SK-N-SH (cell line): Measurements from ENCODE around the gene ARMH2. TPM values are rescaled to one million over a fixed set of nuclear protein-coding genes. Genes with fewer than 3 reads are reported as not detected.

Source experiments
- CTCF ChIA-PET: fragments of 300-600, 350-600 bp; formaldehyde crosslinking; extraction: SDS; loops from one replicate; lab custom pipeline; 2021; lab: Yijun Ruan, JAX
- POLR2A ChIA-PET: fragments of 350-600 bp; sonication (Branson Sonifier 250); formaldehyde crosslinking; extraction: SDS; loops from one replicate; lab custom pipeline; 2020; ENCODE audit warnings: antibody characterized with exemption, inconsistent platforms; lab: Yijun Ruan, JAX
- DNase-seq: peaks from one replicate; pipeline ENCODE4 v3.0.0; 2012
- H2AFZ ChIP-seq: fragments of 200-600 bp; sonication (generic); 2 replicates; pipeline ENCODE4 v1.8.1; 2016; ENCODE audit warnings: antibody characterized with exemption, mild to moderate bottlenecking, low read depth
- H3F3A ChIP-seq: fragments of 200-600 bp; sonication (generic); replicated peaks from 2 replicates; pipeline ENCODE3; 2016; ENCODE audit warnings: antibody characterized with exemption, mild to moderate bottlenecking; ENCODE audit not compliant: insufficient read depth
- H3K27ac ChIP-seq, 2 experiments: fragments of 200-500 bp in 1 of 2; fragments of 200-600 bp in 1 of 2; sonication (Bioruptor generic) in 1 of 2; sonication (generic), shearing (Covaris generic) in 1 of 2; 2 replicates each; pipeline versions ENCODE4 v1.5.1 to v1.6.1; 2014 to 2016; ENCODE audit warnings: low read depth in 2 of 2, inconsistent platforms in 1 of 2, low read length in 1 of 2, mild to moderate bottlenecking in 1 of 2, mixed read lengths in 1 of 2
- H3K27me3 ChIP-seq: fragments of 200-600 bp; sonication (generic), shearing (Covaris generic); 2 replicates; pipeline ENCODE4 v1.6.1; 2016; ENCODE audit warnings: mixed run types; ENCODE audit not compliant: insufficient read depth
- H3K36me3 ChIP-seq, 2 experiments: fragments of 200-500 bp in 1 of 2; fragments of 200-600 bp in 1 of 2; sonication (Bioruptor generic) in 1 of 2; sonication (generic) in 1 of 2; replicated peaks in 1 of 2; 2 replicates each; pipeline versions ENCODE3 to v1.5.1; 2014 to 2016; ENCODE audit warnings: low read length in 1 of 2, mild to moderate bottlenecking in 1 of 2; ENCODE audit not compliant: insufficient read depth in 2 of 2, control insufficient read depth in 1 of 2
- H3K4me1 ChIP-seq, 2 experiments: fragments of 200-500 bp in 1 of 2; fragments of 200-600 bp in 1 of 2; sonication (Bioruptor generic) in 1 of 2; sonication (generic), shearing (Covaris generic) in 1 of 2; 2 replicates each; pipeline versions ENCODE4 v1.5.1 to v1.6.1; 2014 to 2016; ENCODE audit warnings: low read depth in 1 of 2, low read length in 1 of 2, mixed run types in 1 of 2; ENCODE audit not compliant: insufficient read depth in 2 of 2, control insufficient read depth in 1 of 2
- H3K4me2 ChIP-seq: fragments of 200-600 bp; sonication (generic), shearing (Covaris generic); 2 replicates; pipeline ENCODE4 v1.6.1; 2017; ENCODE audit warnings: mixed run types
- H3K4me3 ChIP-seq, 2 experiments: fragments of 200-500 bp in 1 of 2; fragments of 200-600 bp in 1 of 2; sonication (Bioruptor generic) in 1 of 2; sonication (generic), shearing (Covaris generic) in 1 of 2; 2 replicates each; pipeline versions ENCODE4 v1.5.1 to v1.8.1; 2014 to 2016; ENCODE audit warnings: low read depth in 2 of 2, inconsistent platforms in 1 of 2, low read length in 1 of 2, mild to moderate bottlenecking in 1 of 2, mixed read lengths in 1 of 2, moderate library complexity in 1 of 2
- H3K79me2 ChIP-seq: fragments of 200-600 bp; sonication (generic); 2 replicates; pipeline ENCODE4 v1.8.1; 2017; ENCODE audit warnings: mild to moderate bottlenecking; ENCODE audit not compliant: insufficient read depth
- H3K9ac ChIP-seq: fragments of 200-600 bp; sonication (generic); 2 replicates; pipeline ENCODE4 v1.6.1; 2017; ENCODE audit warnings: mixed run types
- H3K9me2 ChIP-seq: fragments of 200-600 bp; sonication (generic); 2 replicates; pipeline ENCODE4 v1.6.1; 2017; ENCODE audit warnings: mixed run types
- H3K9me3 ChIP-seq: fragments of 200-600 bp; sonication (generic); 2 replicates; pipeline ENCODE4 v1.6.1; 2017; ENCODE audit warnings: mixed run types, mild to moderate bottlenecking, moderate library complexity
- H4K20me1 ChIP-seq: fragments of 200-600 bp; sonication (generic); 2 replicates; pipeline ENCODE4 v1.6.1; 2017; ENCODE audit warnings: mild to moderate bottlenecking, mixed run types; ENCODE audit not compliant: insufficient read depth
- CHD2 ChIP-seq: fragments of 150-350 bp; IDR thresholded peaks from 2 replicates; pipeline ENCODE4 v1.6.1; 2018; ENCODE audit warnings: low read length; ENCODE audit not compliant: partially characterized antibody
- EP300 ChIP-seq, 2 experiments: IDR thresholded peaks; 2 replicates each; pipeline versions ENCODE4 v1.4.0 to v1.6.1; 2012; ENCODE audit warnings: borderline replicate concordance in 1 of 2, low read depth in 1 of 2, low read length in 1 of 2
- EZH2phosphoT487 ChIP-seq: fragments of 200-600 bp; sonication (generic); IDR thresholded peaks from 2 replicates; pipeline ENCODE4 v1.6.1; 2017; ENCODE audit warnings: low read depth, mixed run types, mild to moderate bottlenecking, antibody characterized with exemption, moderate library complexity, borderline replicate concordance
- FOSL2 ChIP-seq: IDR thresholded peaks from 2 replicates; pipeline ENCODE4 v1.4.0; 2012; ENCODE audit warnings: low read depth, mild to moderate bottlenecking, moderate library complexity, borderline replicate concordance
- FOXJ3 ChIP-seq: sonication (generic); formaldehyde crosslinking; IDR thresholded peaks from 2 replicates; pipeline ENCODE4 v1.5.1; 2020; ENCODE audit warnings: mild to moderate bottlenecking, missing genetic modification reagents
- GATA2 ChIP-seq: sonication (generic); formaldehyde crosslinking; IDR thresholded peaks from 2 replicates; pipeline ENCODE4 v1.5.0; 2020; ENCODE audit warnings: mild to moderate bottlenecking, missing genetic modification reagents
- NRF1 ChIP-seq: IDR thresholded peaks from 2 replicates; pipeline ENCODE4 v1.6.1; 2012; ENCODE audit warnings: low read depth, mild to moderate bottlenecking, low read length
- PBX3 ChIP-seq: IDR thresholded peaks from 2 replicates; pipeline ENCODE4; 2012
- POLR2AphosphoS5 ChIP-seq: IDR thresholded peaks from 2 replicates; pipeline ENCODE4 v1.6.1; 2012; ENCODE audit warnings: low read depth, low read length
- RAD21 ChIP-seq: IDR thresholded peaks from 2 replicates; pipeline ENCODE4 v1.6.1; 2012; ENCODE audit warnings: mild to moderate bottlenecking, low read length
- RCOR1 ChIP-seq: fragments of 150-350 bp; IDR thresholded peaks from 2 replicates; pipeline ENCODE4 v1.6.1; 2017; ENCODE audit warnings: antibody characterized with exemption, low read length
- RFX5 ChIP-seq: IDR thresholded peaks from 2 replicates; pipeline ENCODE4 v1.6.1; 2012; ENCODE audit warnings: mild to moderate bottlenecking, improper control_type of control experiment, low read length
- SMC3 ChIP-seq: IDR thresholded peaks from 2 replicates; pipeline ENCODE4 v1.6.1; 2012; ENCODE audit warnings: low read depth, low read length, improper control_type of control experiment
- TAF1 ChIP-seq: IDR thresholded peaks from 2 replicates; pipeline ENCODE4 v1.6.1; 2012; ENCODE audit warnings: low read depth, mild to moderate bottlenecking, low read length, moderate library complexity, borderline replicate concordance
- TEAD4 ChIP-seq: IDR thresholded peaks from 2 replicates; pipeline ENCODE4 v1.4.0; 2012; ENCODE audit warnings: mild to moderate bottlenecking, borderline replicate concordance; ENCODE audit not compliant: insufficient read depth
- USF2 ChIP-seq: fragments of 150-350 bp; IDR thresholded peaks from 2 replicates; pipeline ENCODE4 v1.6.1; 2017; ENCODE audit warnings: antibody characterized with exemption, low read length, low read depth, borderline replicate concordance
- YY1 ChIP-seq: IDR thresholded peaks from 2 replicates; pipeline ENCODE4 v1.4.0; 2012; ENCODE audit warnings: low read depth, mild to moderate bottlenecking
- WGBS: methylation state at CpG from one replicate; pipeline ENCODE4 v1.1.6; 2017; ENCODE audit warnings: low lambda C conversion rate; 5-methylcytosine and 5-hydroxymethylcytosine counted together
- polyA plus RNA-seq, 3 experiments: library from polyadenylated mRNA; depleted of rRNA; stranded (reverse); fragments of >200 nt; gene quantifications; 2 replicates each; pipeline ENCODE4 v1.2.3, GENCODE V29; 2012
- TF ChIP-seq, protein P1 (sequence below): IDR thresholded peaks from 2 replicates; pipeline ENCODE4 v1.4.0; 2012; ENCODE audit warnings: low read depth, borderline replicate concordance
- TF ChIP-seq, protein P2 (sequence below): fragments of 150-350 bp; IDR thresholded peaks from 2 replicates; pipeline ENCODE4 v1.6.1; 2016; ENCODE audit warnings: mild to moderate bottlenecking, low read depth, low read length
- TF ChIP-seq, protein P3 (sequence below): IDR thresholded peaks from 2 replicates; pipeline ENCODE4 v1.4.0; 2012; ENCODE audit warnings: low read depth
- TF ChIP-seq, protein P4 (sequence below): IDR thresholded peaks from 2 replicates; pipeline ENCODE4 v1.4.0; 2012; ENCODE audit warnings: low read depth, borderline replicate concordance

The ARMH2 gene
- polyA plus RNA-seq, 1 of the 3 experiments (the other 2 are of a cell fraction) = not detected

GRCh38 chr6:24795106-24795505 is 3.6 kb downstream of the ARMH2 start:
- CTCF ChIA-PET = interaction anchor here (1.0 kb wide), 1 partner anchor 9 kb away, joined by 3 read pairs; no protein-coding TSS in a partner anchor
- 88% methylated on average over 2 of the region's 2 CpGs for WGBS
- no peak overlapping the region for H2AFZ ChIP-seq

GRCh38 chr6:24788031-24788665 is 10.6 kb downstream of the ARMH2 start:
- H3K9me3 ChIP-seq = no peaks in the 10 kb centered on the region; the same call in 1 of the 2 replicates
- no peak overlapping the region for H2AFZ ChIP-seq
- no peaks in the 10 kb centered on the region for H3K9me2 ChIP-seq
- no peak overlapping the region for H3K4me3 ChIP-seq
- H4K20me1 ChIP-seq = no peaks in the 10 kb centered on the region
- TF ChIP-seq EP300 (IDR thresholded peaks at IDR 0.05; ENCODE audit: borderline replicate concordance in 1 of 2, low read depth in 1 of 2, low read length in 1 of 2) (no peak), SMC3 (no peak), TEAD4 (no peak), YY1 (no peak), PBX3 (no peak), FOXJ3 (CRISPR knock-in tag) (no peak), USF2 (no peak), TAF1 (no peak), RCOR1 (no peak)
- TF ChIP-seq, all 33 proteins: peak for 0
- Histone ChIP-seq H3K27me3 (no peaks in the 10 kb centered on the region), H3K4me2 (no peak overlapping the region), H3K36me3 (peaks cover 46 to 47% of the 10 kb centered on the region in 2 experiments), H3K4me1 (no peaks in the 10 kb centered on the region), H3K9ac (no peak overlapping the region), H3F3A (peaks cover 4% of the 10 kb centered on the region), H3K27ac (no peak overlapping the region; a peak in 1 of 4 replicates), H3K79me2 (no peaks in the 10 kb centered on the region; the same call in 1 of the 2 replicates)
- no peak for DNase-seq
- WGBS = 76% methylated on average over 4 of the region's 4 CpGs
- CTCF ChIA-PET = interaction anchor here (1.3 kb wide), 1 partner anchor 10 kb away, joined by 3 read pairs; no protein-coding TSS in a partner anchor
- POLR2A ChIA-PET = no interaction called here

More at GRCh38 chr6:24795106-24795505, 3.6 kb downstream of the ARMH2 start:
- POLR2A ChIA-PET = no interaction called here
- no peaks in the 10 kb centered on the region for H3F3A ChIP-seq
- DNase-seq = no peak
- H3K9ac ChIP-seq = no peak overlapping the region
- H3K27ac ChIP-seq = no peak overlapping the region
- H3K4me3 ChIP-seq = no peak overlapping the region
- no peak overlapping the region for H3K4me2 ChIP-seq
- no peaks in the 10 kb centered on the region for H3K36me3 ChIP-seq
- H4K20me1 ChIP-seq = no peaks in the 10 kb centered on the region
- H3K9me2 ChIP-seq = no peaks in the 10 kb centered on the region
- H3K79me2 ChIP-seq = no peaks in the 10 kb centered on the region
- TF ChIP-seq FOSL2 (no peak), NRF1 (no peak), GATA2 (CRISPR knock-in tag) (no peak), POLR2AphosphoS5 (no peak), RAD21 (no peak), CHD2 (no peak), RFX5 (no peak), EP300 (IDR thresholded peaks at IDR 0.05; ENCODE audit: borderline replicate concordance in 1 of 2, low read depth in 1 of 2, low read length in 1 of 2) (no peak), EZH2phosphoT487 (no peak)
- TF ChIP-seq, protein P1, sequence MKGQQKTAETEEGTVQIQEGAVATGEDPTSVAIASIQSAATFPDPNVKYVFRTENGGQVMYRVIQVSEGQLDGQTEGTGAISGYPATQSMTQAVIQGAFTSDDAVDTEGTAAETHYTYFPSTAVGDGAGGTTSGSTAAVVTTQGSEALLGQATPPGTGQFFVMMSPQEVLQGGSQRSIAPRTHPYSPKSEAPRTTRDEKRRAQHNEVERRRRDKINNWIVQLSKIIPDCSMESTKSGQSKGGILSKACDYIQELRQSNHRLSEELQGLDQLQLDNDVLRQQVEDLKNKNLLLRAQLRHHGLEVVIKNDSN = no peak
- TF ChIP-seq, protein P2, sequence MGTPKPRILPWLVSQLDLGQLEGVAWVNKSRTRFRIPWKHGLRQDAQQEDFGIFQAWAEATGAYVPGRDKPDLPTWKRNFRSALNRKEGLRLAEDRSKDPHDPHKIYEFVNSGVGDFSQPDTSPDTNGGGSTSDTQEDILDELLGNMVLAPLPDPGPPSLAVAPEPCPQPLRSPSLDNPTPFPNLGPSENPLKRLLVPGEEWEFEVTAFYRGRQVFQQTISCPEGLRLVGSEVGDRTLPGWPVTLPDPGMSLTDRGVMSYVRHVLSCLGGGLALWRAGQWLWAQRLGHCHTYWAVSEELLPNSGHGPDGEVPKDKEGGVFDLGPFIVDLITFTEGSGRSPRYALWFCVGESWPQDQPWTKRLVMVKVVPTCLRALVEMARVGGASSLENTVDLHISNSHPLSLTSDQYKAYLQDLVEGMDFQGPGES = no peak
- TF ChIP-seq, protein P3, sequence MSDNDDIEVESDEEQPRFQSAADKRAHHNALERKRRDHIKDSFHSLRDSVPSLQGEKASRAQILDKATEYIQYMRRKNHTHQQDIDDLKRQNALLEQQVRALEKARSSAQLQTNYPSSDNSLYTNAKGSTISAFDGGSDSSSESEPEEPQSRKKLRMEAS = no peak
- TF ChIP-seq, protein P4, sequence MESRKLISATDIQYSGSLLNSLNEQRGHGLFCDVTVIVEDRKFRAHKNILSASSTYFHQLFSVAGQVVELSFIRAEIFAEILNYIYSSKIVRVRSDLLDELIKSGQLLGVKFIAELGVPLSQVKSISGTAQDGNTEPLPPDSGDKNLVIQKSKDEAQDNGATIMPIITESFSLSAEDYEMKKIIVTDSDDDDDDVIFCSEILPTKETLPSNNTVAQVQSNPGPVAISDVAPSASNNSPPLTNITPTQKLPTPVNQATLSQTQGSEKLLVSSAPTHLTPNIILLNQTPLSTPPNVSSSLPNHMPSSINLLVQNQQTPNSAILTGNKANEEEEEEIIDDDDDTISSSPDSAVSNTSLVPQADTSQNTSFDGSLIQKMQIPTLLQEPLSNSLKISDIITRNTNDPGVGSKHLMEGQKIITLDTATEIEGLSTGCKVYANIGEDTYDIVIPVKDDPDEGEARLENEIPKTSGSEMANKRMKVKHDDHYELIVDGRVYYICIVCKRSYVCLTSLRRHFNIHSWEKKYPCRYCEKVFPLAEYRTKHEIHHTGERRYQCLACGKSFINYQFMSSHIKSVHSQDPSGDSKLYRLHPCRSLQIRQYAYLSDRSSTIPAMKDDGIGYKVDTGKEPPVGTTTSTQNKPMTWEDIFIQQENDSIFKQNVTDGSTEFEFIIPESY = no peak
- TF ChIP-seq, all 33 proteins: peak for 0
- peaks cover 0 to 3% of the 10 kb centered on the region in 2 experiments; a peak in 1 of 4 replicates for H3K4me1 ChIP-seq
- no peaks in the 10 kb centered on the region for H3K27me3 ChIP-seq
- no peaks in the 10 kb centered on the region for H3K9me3 ChIP-seq
